HepG2 (cell line): ENCODE measurements around the gene EMC9. TPM values are rescaled to one million over a fixed set of nuclear protein-coding genes. Genes with fewer than 3 reads are reported as not detected.
A peak's percentile ranks its signal among the peaks of the same experiment; 100 is the strongest.

Source experiments
- ATAC-seq: fragments of 200-7000 bp; cut with Tn5 transposase; 3 replicates; pipeline ENCODE4 v1.9.1; 2020; ENCODE audit warnings: mild to moderate bottlenecking, moderate library complexity
- BruUV-seq: library from RNA; stranded (reverse); fragments of 400-500 nt; replicated peaks from 2 replicates; lab custom pipeline; 2021; lab: Mats Ljungman, UMichigan
- CTCF ChIA-PET: fragments of 300-600 bp; formaldehyde crosslinking; extraction: SDS; loops from one replicate; lab custom pipeline; 2021; ENCODE audit warnings: low total read pairs, inconsistent platforms, low intra/inter-chr PET ratio; lab: Yijun Ruan, JAX
- POLR2A ChIA-PET: fragments of 350-600 bp; sonication (Branson Sonifier 250); formaldehyde crosslinking; loops from one replicate; lab custom pipeline; 2020; ENCODE audit warnings: antibody characterized with exemption, inconsistent platforms; lab: Yijun Ruan, JAX
- DNase-seq: peaks from one replicate; pipeline ENCODE4 v3.0.0-alpha.2; 2015; ENCODE audit warnings: low spot score
- FAIRE-seq: peaks from 3 replicates; lab custom pipeline; 2011; peaks lifted over from hg19 to GRCh38; lab: Jason Lieb, UNC
- H2AFZ ChIP-seq: one replicate; pipeline ENCODE4 v1.6.1; 2011; ENCODE audit warnings: low read length, inconsistent platforms
- H3K27ac ChIP-seq: fragments of 300-600 bp; 3 replicates; pipeline ENCODE4 v1.8.0; 2011; ENCODE audit warnings: mixed run types, mild to moderate bottlenecking, mixed read lengths, low read length, inconsistent platforms; ENCODE audit not compliant: insufficient read depth; ENCODE audit errors: extremely low read length
- H3K27me3 ChIP-seq, 2 experiments: fragments of 200-600 bp in 1 of 2; 2 replicates in 1 of 2; 3 replicates in 1 of 2; pipeline versions ENCODE4 v1.6.0 to v1.8.0; 2011; ENCODE audit warnings: low read length in 2 of 2, mild to moderate bottlenecking in 2 of 2, moderate library complexity in 2 of 2, inconsistent platforms in 1 of 2; ENCODE audit not compliant: insufficient read depth in 2 of 2, control insufficient read depth in 1 of 2
- H3K36me3 ChIP-seq, 2 experiments: fragments of 200-600 bp in 1 of 2; replicated peaks in 1 of 2; 2 replicates in 1 of 2; 3 replicates in 1 of 2; pipeline versions ENCODE4 v1.5.1 to v1.8.0; 2011; ENCODE audit warnings: low read length in 2 of 2, inconsistent platforms in 1 of 2; ENCODE audit not compliant: insufficient read depth in 2 of 2, control insufficient read depth in 1 of 2
- H3K4me1 ChIP-seq: 2 replicates; pipeline ENCODE4 v1.5.1; 2012; ENCODE audit warnings: low read length, inconsistent platforms; ENCODE audit not compliant: insufficient read depth
- H3K4me2 ChIP-seq: 2 replicates; pipeline ENCODE4 v1.6.0; 2011; ENCODE audit warnings: low read depth, low read length, inconsistent platforms
- H3K4me3 ChIP-seq, 3 experiments: fragments of 200-600 bp in 1 of 3; sonication (generic), shearing (Covaris generic) in 1 of 3; replicated peaks in 1 of 3; 2 replicates each; pipeline ENCODE4 v1.5.1; 2011 to 2016; ENCODE audit warnings: low read length in 3 of 3, inconsistent platforms in 2 of 3, low read depth in 2 of 3, mild to moderate bottlenecking in 2 of 3, control low read depth in 1 of 3, mixed read lengths in 1 of 3; ENCODE audit not compliant: insufficient read depth in 1 of 3
- H3K79me2 ChIP-seq: one replicate; pipeline ENCODE4 v1.6.1; 2011; ENCODE audit warnings: low read length, inconsistent platforms; ENCODE audit not compliant: insufficient read depth
- H3K9ac ChIP-seq: 2 replicates; pipeline ENCODE4 v1.6.0; 2011; ENCODE audit warnings: mild to moderate bottlenecking, low read depth, low read length, inconsistent platforms; ENCODE audit not compliant: insufficient read depth
- H3K9me3 ChIP-seq: 2 replicates; pipeline ENCODE4 v1.5.1; 2012; ENCODE audit warnings: mild to moderate bottlenecking, low read length
- H4K20me1 ChIP-seq: 2 replicates; pipeline ENCODE4 v1.6.0; 2011; ENCODE audit warnings: inconsistent platforms, mild to moderate bottlenecking, low read length, moderate library complexity; ENCODE audit not compliant: insufficient read depth
- BORCS8-MEF2B ChIP-seq: sonication (generic); formaldehyde crosslinking; IDR thresholded peaks from 2 replicates; pipeline ENCODE4 v1.8.0; 2022; ENCODE audit warnings: mild to moderate bottlenecking, missing genetic modification reagents
- MXD3 ChIP-seq: IDR thresholded peaks from 2 replicates; pipeline ENCODE4 v1.6.1; 2016; ENCODE audit warnings: mild to moderate bottlenecking, missing biosample characterization, missing genetic modification reagents
- PAF1 ChIP-seq: IDR thresholded peaks from 2 replicates; pipeline ENCODE4 v1.6.1; 2016; ENCODE audit warnings: missing genetic modification reagents, missing compliant biosample characterization
- POLR2A ChIP-seq, 2 experiments: IDR thresholded peaks; 2 replicates each; pipeline ENCODE4 v1.6.1; 2011; ENCODE audit warnings: low read depth in 2 of 2, low read length in 2 of 2, mild to moderate bottlenecking in 1 of 2, moderate library complexity in 1 of 2; ENCODE audit not compliant: insufficient read depth in 1 of 2
- RBFOX2 ChIP-seq: fragments of 200-400 bp; formaldehyde crosslinking; IDR thresholded peaks from 2 replicates; pipeline ENCODE4 v1.6.1; 2017; ENCODE audit warnings: low read depth, mild to moderate bottlenecking, low read length
- RBM22 ChIP-seq: fragments of 200-400 bp; formaldehyde crosslinking; optimal IDR thresholded peaks from 2 replicates; pipeline ENCODE3; 2017; ENCODE audit warnings: mild to moderate bottlenecking, low read length, moderate library complexity
- RFXAP ChIP-seq: sonication (generic); formaldehyde crosslinking; IDR thresholded peaks from 2 replicates; pipeline ENCODE4 v1.4.0; 2020; ENCODE audit warnings: missing genetic modification reagents, borderline replicate concordance
- SSRP1 ChIP-seq: IDR thresholded peaks from 2 replicates; pipeline ENCODE4 v1.6.1; 2016; ENCODE audit warnings: control low read depth
- ZNF34 ChIP-seq: sonication (generic); formaldehyde crosslinking; IDR thresholded peaks from 2 replicates; pipeline ENCODE4 v1.4.0; 2020; ENCODE audit warnings: mild to moderate bottlenecking, missing genetic modification reagents, borderline replicate concordance
- ZNF414 ChIP-seq: sonication (generic); formaldehyde crosslinking; IDR thresholded peaks from 2 replicates; pipeline ENCODE4 v1.5.0; 2020; ENCODE audit warnings: missing genetic modification reagents
- ZNF431 ChIP-seq: sonication (generic); formaldehyde crosslinking; IDR thresholded peaks from 2 replicates; pipeline ENCODE4 v1.9.0; 2022; ENCODE audit warnings: missing genetic modification reagents, low read depth, mild to moderate bottlenecking, borderline replicate concordance
- WGBS: methylation state at CpG from one replicate; pipeline ENCODE4 v1.1.6; 2017; ENCODE audit warnings: low lambda C conversion rate; 5-methylcytosine and 5-hydroxymethylcytosine counted together
- in situ Hi-C: cut with HindIII; loops from 2 replicates; pipeline ENCODE4 v1.10.0; 2017; ENCODE audit warnings: low pct_unique_long_range_greater_than_20kb; ENCODE audit not compliant: extremely low pct_ligation_motif_present
- intact Hi-C: fragments of 100-400 bp; cut with micrococcal nuclease; formaldehyde crosslinking; loops from one replicate; pipeline ENCODE4 v1.10.0; 2022; ENCODE audit not compliant: unreplicated experiment
- polyA plus RNA-seq, 8 experiments: library from polyadenylated mRNA; depleted of rRNA in 3 of 8; stranded (reverse) in 7 of 8; unstranded in 1 of 8; fragments of >200 nt; fragmentation: Illumina TruSeq in 4 of 8; extraction: Trizol in 4 of 8; gene quantifications; 2 replicates each; pipeline versions ENCODE4 v1.2.1 to v1.2.3, GENCODE V29; 2011 to 2016; ENCODE audit warnings: low read depth in 4 of 8, missing spikeins in 1 of 8, mixed read lengths in 1 of 8; ENCODE audit not compliant: insufficient read depth in 1 of 8
- total RNA-seq, 5 experiments: library from RNA; depleted of rRNA; stranded (reverse); fragments of >200 nt; fragmentation: Illumina TruSeq; extraction: Trizol; gene quantifications; 2 replicates each; pipeline ENCODE4 v1.2.3, GENCODE V29; 2016; ENCODE audit warnings: low read depth in 1 of 5
- TF ChIP-seq, protein P1 (sequence below): sonication (generic); formaldehyde crosslinking; IDR thresholded peaks from 2 replicates; pipeline ENCODE4 v1.8.1; 2023; ENCODE audit warnings: mild to moderate bottlenecking, missing genetic modification reagents

EMC9 gene
- total and polyA plus RNA-seq, 2 of the 13 experiments (the other 11 are each of a cell fraction or from before 2014, with no cell fraction given), result 60.5 to 78.7 TPM

DNA sequence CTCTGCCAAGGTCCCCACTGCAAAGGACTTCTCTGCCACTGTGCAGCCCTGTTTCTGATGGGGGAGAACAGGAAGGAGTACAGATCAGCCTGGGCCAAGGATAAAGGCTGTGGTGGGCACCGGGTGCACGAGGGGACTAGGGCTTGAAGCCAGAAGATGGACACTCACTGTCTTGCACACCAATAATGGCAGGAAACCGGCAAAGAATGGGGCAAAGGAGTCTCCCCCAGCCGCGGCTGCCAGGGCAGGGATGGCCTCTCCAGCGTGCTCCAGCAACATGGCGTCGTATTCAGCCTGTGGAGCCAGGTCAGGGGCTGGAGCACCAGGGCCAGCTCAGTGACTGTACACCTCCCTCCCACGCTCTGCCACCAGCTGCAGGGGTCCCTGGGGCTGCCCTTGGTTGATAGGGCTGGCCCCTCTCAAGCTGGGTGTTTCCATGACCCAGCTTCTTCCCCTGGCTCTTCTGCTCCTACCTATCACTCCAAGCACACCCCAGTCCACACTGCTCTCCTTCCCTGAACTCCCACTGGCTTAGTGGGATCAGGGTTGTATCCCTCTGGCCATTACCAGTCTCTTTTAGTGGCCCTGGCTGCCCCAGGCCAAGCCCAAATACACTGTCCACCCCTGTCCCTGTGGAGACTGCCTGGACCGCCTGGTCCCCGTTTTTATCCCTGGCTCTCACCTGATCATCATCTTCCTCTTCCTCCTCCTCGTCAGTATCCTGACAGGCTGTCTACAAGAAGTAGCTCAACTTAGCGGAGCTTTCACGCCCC is 40.9 kb upstream of the EMC9 start:
- BruUV-seq, result no TSS peak
- no peak overlapping the region for H3K27ac ChIP-seq
- H3K27me3 ChIP-seq, result no peaks in the 10 kb centered on the region
- TF ChIP-seq MXD3 (CRISPR knock-in tag) (0 out of 2 replicates have a peak, but pooled peaks have one; percentile 17), RBFOX2 (peak; percentile 47; the same call in 1 of the 2 replicates), RFXAP (CRISPR knock-in tag) (no peak), PAF1 (peak; percentile 66; the same call in 1 of the 2 replicates), SSRP1 (0 out of 2 replicates have a peak, but pooled peaks have one; percentile 34), ZNF34 (CRISPR knock-in tag) (0 out of 2 replicates have a peak, but pooled peaks have one; percentile 15), BORCS8-MEF2B (CRISPR knock-in tag) (0 out of 2 replicates have a peak, but pooled peaks have one; percentile 3), POLR2A (IDR thresholded peaks at IDR 0.05; ENCODE audit: insufficient read depth in 1 of 2, low read depth in 2 of 2, low read length in 2 of 2) (0 out of 4 replicates have a peak, but pooled peaks of 1 of the 2 experiments have one; percentile 11), ZNF414 (CRISPR knock-in tag) (no peak), ZNF431 (CRISPR knock-in tag) (no peak), RBM22 (peak; percentile 36)
- TF ChIP-seq, protein P1, sequence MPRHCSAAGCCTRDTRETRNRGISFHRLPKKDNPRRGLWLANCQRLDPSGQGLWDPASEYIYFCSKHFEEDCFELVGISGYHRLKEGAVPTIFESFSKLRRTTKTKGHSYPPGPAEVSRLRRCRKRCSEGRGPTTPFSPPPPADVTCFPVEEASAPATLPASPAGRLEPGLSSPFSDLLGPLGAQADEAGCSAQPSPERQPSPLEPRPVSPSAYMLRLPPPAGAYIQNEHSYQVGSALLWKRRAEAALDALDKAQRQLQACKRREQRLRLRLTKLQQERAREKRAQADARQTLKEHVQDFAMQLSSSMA (CRISPR knock-in tag), result 0 out of 2 replicates have a peak, but pooled peaks have one; percentile 30
- WGBS, result 98% methylated on average over 14 of the region's 14 CpGs
- no peaks in the 10 kb centered on the region for H3K9me3 ChIP-seq
- in situ Hi-C loops (no loop called here), intact Hi-C loops (no loop called here)
- ChIA-PET POLR2A (interaction anchor here (1.0 to 8.1 kb wide), 7 partner anchors 13 to 124 kb away, joined by 3 to 53 read pairs (median 13); partner anchors contain the start of genes CHMP4A, IRF9, PCK2 and PSME2), CTCF (no interaction called here)
- peaks cover 6% of the 10 kb centered on the region for H3K79me2 ChIP-seq
- peaks cover 6% of the 10 kb centered on the region for H3K4me1 ChIP-seq
- peaks cover 84 to 96% of the 10 kb centered on the region in 2 experiments for H3K36me3 ChIP-seq
- no peak overlapping the region for H3K4me3 ChIP-seq
- no peak overlapping the region for H3K4me2 ChIP-seq
- no peaks in the 10 kb centered on the region for H4K20me1 ChIP-seq
- FAIRE-seq (no peak), ATAC-seq (no peak; the same call in 2 of the 3 replicates), DNase-seq (no peak)
- no peak overlapping the region for H2AFZ ChIP-seq
- no peak overlapping the region for H3K9ac ChIP-seq
